GM19438 (cell line): Measurements from ENCODE around the gene LRP5.
A peak's percentile ranks its signal among the peaks of the same experiment; 100 is the strongest.

Experiments
- ATAC-seq: cut with Tn5 transposase; IDR thresholded peaks from one replicate; pipeline ENCODE4 v1.9.1; 2021; ENCODE audit warnings: low read depth; ENCODE audit not compliant: unreplicated experiment

Gene LRP5

DNA sequence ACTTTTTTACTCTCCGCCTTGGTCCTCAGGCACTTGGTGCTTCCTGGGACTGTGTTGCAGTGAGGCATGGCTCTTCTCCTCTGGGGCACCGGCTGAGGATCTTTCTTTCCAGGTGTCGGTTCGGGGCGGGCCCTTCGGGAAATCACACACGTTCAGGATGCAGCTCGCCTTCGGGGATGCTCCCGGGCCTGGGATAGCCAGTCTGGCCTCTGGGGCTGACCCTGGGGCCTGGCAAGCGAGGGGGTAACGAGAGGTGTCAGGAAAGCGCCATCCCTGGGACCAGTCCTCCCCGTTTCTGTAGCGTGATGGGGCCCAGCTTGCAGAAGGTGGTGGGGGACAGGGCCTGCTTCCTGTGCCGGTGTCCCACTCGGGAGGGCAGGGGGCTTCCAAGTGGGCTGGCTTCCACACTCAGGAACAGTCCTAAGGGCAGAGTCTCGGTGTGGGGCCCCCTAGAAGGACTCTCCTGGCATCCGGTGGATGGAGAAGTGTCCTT lies 53.6 kb downstream of the LRP5 start:
- ATAC-seq, result no peak

DNA sequence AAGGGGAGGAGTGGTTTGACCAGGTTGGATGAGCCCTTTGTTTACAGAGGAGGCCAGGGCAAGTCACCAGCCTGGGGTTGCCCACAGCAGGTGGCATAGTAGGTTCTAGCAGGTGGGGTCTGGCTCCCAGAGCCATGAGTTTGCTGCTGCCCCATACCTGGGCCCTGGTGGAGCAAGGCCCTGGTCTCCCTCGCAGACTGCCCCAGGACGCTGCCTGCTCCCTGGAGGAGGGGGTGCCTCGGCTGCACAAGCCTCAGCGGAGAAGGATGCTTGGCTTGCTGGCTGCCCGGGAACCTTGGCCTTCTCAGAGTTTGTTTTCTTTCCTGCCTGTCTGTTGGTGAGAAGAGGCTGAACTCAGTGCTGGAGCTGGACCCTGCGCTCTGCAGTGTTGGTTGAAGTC lies 54.9 kb downstream of the LRP5 start:
- no peak for ATAC-seq

- ATAC-seq, result no peak
Observed at GRCh38 chr11:68369756-68370155, 57.4 kb downstream of the LRP5 start.

DNA sequence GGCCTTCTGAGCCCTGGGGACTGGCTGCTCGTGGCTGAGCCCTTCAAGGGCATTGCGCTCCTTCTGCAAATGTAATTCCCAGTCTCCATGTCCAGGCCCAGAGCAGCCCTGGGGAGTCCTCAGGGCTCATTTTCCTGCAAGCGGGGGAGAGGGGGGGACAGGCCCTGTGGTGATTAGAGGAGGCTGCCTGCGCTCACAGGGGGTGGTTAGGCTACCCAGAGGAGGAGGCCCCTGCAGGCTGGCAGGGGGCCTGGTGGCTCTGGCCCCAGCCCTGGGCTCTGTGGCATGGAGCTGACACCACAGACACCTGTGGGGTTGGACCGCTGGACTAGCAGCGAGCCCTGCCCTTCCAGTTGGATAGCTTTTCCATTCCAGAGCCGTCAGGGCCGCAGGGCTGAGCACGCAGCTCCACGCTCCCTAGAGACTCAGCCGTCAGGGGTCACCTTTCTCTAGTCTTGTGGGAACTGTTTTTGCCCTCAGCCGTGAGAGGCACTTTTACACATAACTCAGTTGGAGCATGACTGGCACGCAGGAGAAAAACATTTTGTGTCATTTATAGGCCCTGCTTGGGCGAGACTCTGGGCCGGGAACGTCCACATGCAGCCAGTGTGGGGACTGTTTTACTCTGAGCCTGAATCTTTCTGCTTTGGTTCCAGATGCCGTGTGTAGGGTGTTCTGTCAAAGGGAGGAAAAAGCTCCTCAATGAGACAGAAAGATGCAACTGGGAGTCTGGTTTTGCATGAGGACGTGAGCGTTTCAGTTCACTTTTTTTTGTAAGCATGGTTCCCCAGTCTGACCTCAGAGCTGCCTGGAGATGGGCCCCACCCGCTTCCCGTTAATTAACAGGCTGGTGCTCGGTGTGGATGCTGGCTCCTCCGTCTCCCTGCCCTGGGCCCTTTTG lies 58.1 kb downstream of the LRP5 start:
- ATAC-seq, result peak; percentile 76

GRCh38 chr11:68371171-68372041 lies 59.0 kb downstream of the LRP5 start:
- no peak for ATAC-seq

DNA sequence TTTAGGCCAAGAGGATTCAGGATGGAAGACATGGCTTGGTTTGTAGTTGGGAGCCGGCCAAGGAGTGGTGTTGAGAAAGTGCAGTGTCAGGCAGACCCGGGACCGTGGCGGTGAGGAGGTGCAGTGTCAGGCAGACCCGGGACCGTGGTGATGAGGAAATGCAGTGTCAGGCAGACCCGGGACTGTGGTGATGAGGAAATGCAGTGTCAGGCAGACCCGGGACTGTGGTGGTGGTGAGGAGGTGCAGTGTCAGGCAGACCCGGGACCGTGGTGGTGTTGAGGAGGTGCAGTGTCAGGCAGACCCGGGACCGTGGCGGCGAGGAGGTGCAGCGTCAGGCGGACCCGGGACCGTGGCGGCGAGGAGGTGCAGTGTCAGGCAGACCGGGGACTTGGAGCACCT lies 59.7 kb downstream of the LRP5 start:
- ATAC-seq, result no peak

DNA sequence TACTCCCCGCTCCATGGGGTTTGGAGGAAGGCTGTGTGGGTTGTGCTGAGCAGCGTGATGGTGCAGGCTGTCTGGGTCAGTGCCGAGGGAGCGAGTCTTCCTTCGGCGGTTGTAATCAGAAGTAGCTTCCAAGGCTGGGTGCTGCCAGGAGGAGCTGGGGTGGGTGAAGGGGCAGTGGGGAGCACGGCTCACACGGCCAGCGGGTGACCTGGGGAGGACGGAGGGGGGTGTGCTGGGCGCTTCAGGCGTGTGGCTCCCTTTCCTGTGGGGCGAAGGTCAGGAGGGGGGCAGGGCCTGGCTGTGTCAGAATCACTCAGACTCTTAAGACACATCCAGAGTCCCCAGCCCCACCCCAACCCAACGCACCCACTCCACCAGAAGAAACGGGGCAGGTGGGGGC lies 60.2 kb downstream of the LRP5 start:
- ATAC-seq, result no peak

- no peak for ATAC-seq
Observed at GRCh38 chr11:68373189-68373814, 60.9 kb downstream of the LRP5 start.

GRCh38 chr11:68373815-68374501 lies 61.6 kb downstream of the LRP5 start:
- no peak for ATAC-seq

DNA sequence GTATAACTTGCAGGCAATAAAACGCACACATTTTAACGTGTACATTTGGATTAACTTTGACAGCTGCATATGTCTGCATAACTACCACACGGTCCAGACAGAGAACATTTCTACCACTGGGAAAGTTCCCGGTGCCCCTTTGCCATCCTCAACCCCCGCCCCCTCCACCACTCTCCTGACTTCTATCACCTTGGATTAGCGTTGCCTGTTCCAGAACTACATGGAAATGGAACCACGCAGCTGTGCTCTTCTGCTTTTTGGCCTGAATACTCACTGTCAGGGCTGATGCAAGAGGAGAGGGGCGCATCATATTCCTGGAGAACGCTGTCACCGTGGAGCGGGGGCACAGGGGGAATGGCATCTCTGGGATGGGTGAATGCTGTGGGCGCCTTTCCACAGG lies 62.1 kb downstream of the LRP5 start:
- ATAC-seq, result no peak

DNA sequence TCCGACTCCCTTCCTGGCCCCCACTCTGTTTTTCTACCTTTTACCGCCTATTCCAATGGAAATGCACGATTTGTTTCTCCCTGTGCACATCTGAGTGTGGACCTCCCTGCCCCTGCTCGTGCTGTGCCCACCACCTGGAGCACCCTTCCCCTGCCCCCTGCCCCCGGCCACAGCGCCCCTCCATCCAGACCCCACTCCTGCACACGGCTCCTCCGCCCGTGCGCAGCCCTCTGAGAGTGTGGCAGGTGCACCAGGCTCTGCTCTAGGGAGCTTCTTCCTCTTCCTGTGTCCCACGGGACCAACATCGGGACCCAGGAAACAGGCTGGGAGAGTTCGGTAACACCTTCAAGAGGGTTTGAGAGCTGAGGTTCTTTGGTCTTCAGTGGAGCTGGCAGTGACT lies 62.9 kb downstream of the LRP5 start:
- ATAC-seq, result no peak

DNA sequence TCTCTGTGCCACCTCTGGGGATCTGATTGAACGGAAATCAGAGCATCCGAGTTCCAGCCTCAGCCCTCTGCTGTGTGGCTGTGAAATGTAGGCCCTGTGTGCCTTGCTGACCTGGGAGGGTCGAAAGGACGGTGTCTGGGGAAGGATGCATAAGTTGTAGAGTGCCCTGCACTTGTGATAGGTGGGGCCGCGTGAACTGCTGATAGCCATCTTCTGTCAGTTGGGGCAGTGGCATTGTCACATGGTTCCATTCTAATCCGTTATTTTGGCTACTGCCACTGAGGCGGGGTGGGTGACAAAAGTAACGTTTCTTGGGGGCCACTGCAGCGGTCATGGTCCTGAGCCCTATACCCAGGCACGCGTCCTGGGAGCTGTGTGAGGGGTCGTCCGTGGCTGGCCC lies 63.4 kb downstream of the LRP5 start:
- no peak for ATAC-seq

DNA sequence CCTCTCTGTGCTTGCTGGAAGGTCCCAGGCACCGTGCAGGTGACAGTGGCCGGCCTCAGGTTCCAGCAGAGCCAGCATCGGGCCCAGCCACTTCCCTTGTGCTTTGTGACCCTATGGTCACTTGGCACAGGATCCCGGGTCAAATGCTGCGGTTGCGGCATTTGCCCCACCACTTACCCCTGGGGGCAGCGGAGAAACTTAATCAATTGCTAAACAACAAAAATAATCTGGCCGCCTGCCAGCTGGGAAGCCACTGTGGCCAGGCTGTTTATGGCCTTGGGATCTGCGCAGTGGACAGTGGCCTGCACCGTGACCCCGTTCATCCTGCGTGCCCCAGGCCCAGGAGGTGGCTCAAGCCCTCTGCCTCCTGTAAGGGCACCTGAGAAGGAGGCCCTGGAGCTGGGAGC lies 65.0 kb downstream of the LRP5 start:
- no peak for ATAC-seq

- no peak for ATAC-seq
Observed at GRCh38 chr11:68379206-68379605, 66.8 kb downstream of the LRP5 start.

GRCh38 chr11:68380786-68381622 lies 68.6 kb downstream of the LRP5 start:
- ATAC-seq, result no peak

DNA sequence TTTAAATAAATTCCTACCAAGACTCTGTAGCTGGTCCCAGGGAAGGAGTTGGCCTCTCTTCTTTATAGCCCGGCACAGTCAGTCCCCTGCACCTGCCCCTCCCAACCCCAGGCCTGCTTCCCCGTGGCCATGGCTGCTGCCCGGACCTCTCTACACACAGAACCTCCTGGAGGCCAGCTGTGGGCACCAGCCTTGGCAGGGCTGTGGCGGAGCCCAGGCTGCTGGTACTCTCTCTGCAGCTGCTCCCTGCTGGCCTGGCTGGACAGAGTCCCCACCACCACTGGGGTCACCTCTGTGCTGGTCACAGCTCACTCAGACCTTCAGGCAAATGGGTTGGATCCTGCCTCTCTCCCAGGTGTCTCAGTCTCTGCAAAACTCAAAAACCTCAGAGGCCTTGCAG lies 69.3 kb downstream of the LRP5 start:
- ATAC-seq, result no peak

GRCh38 chr11:68382358-68382998 lies 70.1 kb downstream of the LRP5 start:
- ATAC-seq, result no peak

- ATAC-seq, result no peak
Observed at GRCh38 chr11:68383976-68384501, 71.6 kb downstream of the LRP5 start.
